ENCODE measurements around the gene SALL1. TPM values are rescaled to one million over a fixed set of nuclear protein-coding genes. Genes with fewer than 3 reads are reported as not detected.

Gene SALL1
- total RNA-seq, 6 experiments from 2014 or later: 10.6 to 15.4 (median 12.6) TPM

DNA sequence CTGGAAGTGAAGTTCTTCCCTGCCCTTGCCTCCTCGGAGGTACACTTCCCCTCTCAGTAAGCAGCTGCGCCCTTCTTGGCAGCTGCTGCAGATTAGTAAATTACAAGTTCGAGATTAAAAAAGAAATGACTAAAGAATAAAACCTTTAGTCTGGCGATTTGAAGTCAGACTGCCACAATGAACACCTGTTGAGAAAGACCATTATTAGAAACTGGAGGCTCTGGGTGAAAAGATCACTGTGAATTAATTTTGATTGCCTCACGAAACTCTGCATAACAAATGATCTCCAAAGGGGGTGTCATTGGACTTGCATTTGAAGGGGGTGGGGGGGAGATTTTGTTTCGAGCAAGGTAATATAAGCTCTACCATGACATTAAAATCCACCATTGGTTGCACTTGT lies 39.3 kb downstream of the SALL1 start:
- Mint-ChIP-seq H3K27ac (no peak overlapping the region), H3K36me3 (ENCODE audit: low read depth) (no peaks in the 10 kb centered on the region), H3K4me1 (ENCODE audit: low read depth) (no peaks in the 10 kb centered on the region), H3K9me3 (no peaks in the 10 kb centered on the region), H3K4me3 (no peak overlapping the region), H3K27me3 (ENCODE audit: insufficient read depth) (peaks cover 22% of the 10 kb centered on the region)
- no peak for DNase-seq
- TF ChIP-seq, protein P1, sequence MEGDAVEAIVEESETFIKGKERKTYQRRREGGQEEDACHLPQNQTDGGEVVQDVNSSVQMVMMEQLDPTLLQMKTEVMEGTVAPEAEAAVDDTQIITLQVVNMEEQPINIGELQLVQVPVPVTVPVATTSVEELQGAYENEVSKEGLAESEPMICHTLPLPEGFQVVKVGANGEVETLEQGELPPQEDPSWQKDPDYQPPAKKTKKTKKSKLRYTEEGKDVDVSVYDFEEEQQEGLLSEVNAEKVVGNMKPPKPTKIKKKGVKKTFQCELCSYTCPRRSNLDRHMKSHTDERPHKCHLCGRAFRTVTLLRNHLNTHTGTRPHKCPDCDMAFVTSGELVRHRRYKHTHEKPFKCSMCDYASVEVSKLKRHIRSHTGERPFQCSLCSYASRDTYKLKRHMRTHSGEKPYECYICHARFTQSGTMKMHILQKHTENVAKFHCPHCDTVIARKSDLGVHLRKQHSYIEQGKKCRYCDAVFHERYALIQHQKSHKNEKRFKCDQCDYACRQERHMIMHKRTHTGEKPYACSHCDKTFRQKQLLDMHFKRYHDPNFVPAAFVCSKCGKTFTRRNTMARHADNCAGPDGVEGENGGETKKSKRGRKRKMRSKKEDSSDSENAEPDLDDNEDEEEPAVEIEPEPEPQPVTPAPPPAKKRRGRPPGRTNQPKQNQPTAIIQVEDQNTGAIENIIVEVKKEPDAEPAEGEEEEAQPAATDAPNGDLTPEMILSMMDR (IDR thresholded peaks at IDR 0.05): no peak

DNA sequence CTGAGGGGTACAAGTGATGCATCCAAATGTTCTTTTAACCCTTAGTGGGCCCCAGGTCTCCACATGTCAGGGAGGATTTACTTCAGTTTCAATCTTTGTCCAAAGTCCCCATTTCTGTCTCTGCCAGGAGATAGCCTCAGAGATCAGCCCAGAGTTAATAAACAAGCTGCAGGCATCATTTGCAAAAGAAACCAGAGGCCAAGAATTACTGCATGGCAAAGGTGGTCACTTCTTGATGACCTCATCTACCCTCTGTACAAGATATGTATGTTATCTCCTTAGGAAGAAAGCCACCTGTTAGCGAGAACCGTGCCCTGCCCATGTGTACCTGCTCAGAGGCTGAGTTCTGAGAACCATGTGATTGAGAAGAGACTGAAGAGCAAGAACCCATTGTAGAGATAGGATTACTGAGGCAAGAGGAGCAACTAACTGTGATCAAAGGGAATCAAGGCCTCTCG lies 40.3 kb downstream of the SALL1 start:
- no peak for DNase-seq
- no peaks in the 10 kb centered on the region for H3K36me3 Mint-ChIP-seq (ENCODE audit: low read depth)
- no peaks in the 10 kb centered on the region for H3K9me3 Mint-ChIP-seq
- H3K27ac Mint-ChIP-seq: no peak overlapping the region
- TF ChIP-seq, protein P1 (IDR thresholded peaks at IDR 0.05): no peak
- no peak overlapping the region for H3K4me3 Mint-ChIP-seq
- H3K4me1 Mint-ChIP-seq (ENCODE audit: low read depth): no peaks in the 10 kb centered on the region
- H3K27me3 Mint-ChIP-seq (ENCODE audit: insufficient read depth): peaks cover 17% of the 10 kb centered on the region

DNA sequence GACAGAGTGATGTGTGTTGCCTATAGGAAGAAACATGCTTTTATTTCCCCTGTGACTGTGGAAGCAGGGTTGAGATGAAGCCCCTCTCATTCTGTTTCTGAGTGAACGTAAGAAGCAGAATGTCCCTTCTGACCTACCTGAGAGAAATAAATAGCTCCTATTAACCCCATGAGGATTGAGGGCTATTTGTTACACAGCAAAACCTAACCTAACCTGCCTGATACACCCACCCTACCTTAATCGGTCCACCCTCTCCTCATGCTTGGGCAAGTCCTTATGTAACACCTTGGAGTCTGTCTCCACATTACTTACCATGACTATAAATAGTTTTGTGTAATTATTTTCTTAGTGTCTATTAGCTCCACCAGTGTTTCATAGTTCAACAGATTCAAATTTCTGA lies 41.9 kb downstream of the SALL1 start:
- TF ChIP-seq, protein P1 (IDR thresholded peaks at IDR 0.05): no peak
- DNase-seq: no peak
- Mint-ChIP-seq H3K9me3 (no peaks in the 10 kb centered on the region), H3K27ac (no peak overlapping the region), H3K36me3 (ENCODE audit: low read depth) (no peaks in the 10 kb centered on the region), H3K4me3 (no peak overlapping the region), H3K4me1 (ENCODE audit: low read depth) (no peaks in the 10 kb centered on the region), H3K27me3 (ENCODE audit: insufficient read depth) (peaks cover 11% of the 10 kb centered on the region)

DNA sequence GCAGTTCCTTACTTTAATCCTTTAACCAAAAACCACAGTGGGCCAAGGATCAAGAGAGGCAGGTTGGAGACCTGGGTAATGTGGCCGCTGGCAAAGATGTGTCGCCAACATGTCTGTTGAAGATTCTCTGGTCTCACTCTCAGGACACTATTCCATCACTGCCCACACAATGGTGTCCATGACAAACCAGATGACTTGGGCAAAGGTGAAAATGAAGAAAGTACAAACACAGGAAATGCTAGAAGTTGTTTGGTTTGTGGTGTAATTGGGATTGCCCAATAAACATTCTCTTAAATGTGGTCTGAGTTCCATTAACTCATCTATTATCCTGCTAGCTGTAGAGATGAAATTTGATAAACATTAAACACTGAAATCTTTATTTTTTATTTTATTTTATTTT lies 43.3 kb downstream of the SALL1 start:
- H3K36me3 Mint-ChIP-seq (ENCODE audit: low read depth): no peaks in the 10 kb centered on the region
- no peak overlapping the region for H3K4me3 Mint-ChIP-seq
- no peaks in the 10 kb centered on the region for H3K4me1 Mint-ChIP-seq (ENCODE audit: low read depth)
- TF ChIP-seq, protein P1 (IDR thresholded peaks at IDR 0.05): no peak
- peaks cover 3% of the 10 kb centered on the region; the same call in 1 of the 2 replicates for H3K9me3 Mint-ChIP-seq
- no peak overlapping the region for H3K27ac Mint-ChIP-seq
- no peak for DNase-seq
- H3K27me3 Mint-ChIP-seq (ENCODE audit: insufficient read depth): peaks cover 4% of the 10 kb centered on the region

DNA sequence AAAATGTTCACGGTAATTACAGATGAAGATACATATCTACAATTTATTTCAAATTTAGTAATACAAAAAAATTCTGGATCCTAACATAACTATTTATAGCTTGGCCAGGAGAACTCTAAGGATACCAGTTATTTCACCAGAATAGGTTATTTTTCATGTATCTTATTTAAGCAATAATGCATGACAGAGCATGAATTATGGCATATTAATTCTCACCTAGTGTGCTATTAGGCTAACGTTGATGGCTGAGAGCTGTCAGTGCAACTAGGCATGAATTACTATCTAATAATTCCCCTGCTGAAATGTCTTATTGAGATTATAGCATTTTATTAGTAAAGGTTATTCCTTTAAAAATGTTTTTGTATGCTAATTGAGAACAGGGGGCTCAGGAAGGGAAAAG lies 44.5 kb downstream of the SALL1 start:
- Mint-ChIP-seq H3K4me1 (ENCODE audit: low read depth) (no peaks in the 10 kb centered on the region), H3K4me3 (no peak overlapping the region), H3K36me3 (ENCODE audit: low read depth) (no peaks in the 10 kb centered on the region), H3K9me3 (peaks cover 7% of the 10 kb centered on the region), H3K27me3 (ENCODE audit: insufficient read depth) (peaks cover 2% of the 10 kb centered on the region), H3K27ac (no peak overlapping the region)
- DNase-seq: no peak
- TF ChIP-seq, protein P1 (IDR thresholded peaks at IDR 0.05): no peak

DNA sequence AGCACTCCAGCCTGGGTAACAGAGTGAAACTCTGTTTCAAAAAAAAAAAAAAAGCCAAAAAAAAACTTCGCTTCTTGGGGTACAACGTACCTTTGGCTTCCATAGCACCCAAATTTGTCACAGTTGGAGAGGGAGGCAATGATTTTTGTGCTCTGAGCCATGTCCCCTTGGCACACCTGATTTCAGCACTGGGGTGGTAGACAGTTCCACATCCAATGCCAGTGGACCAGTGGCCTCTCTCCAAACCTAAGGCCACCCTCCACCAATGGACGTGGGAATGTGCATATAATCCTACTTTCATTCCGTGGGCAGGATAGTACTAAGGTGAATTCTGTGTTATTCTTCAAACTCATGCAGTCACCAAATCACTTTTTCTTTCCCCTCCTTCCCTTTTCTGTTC lies 47.5 kb downstream of the SALL1 start:
- Mint-ChIP-seq H3K4me3 (no peak overlapping the region), H3K4me1 (ENCODE audit: low read depth) (no peaks in the 10 kb centered on the region), H3K27me3 (ENCODE audit: insufficient read depth) (peaks cover 3% of the 10 kb centered on the region), H3K27ac (no peak overlapping the region), H3K36me3 (ENCODE audit: low read depth) (no peaks in the 10 kb centered on the region), H3K9me3 (peaks cover 7% of the 10 kb centered on the region)
- TF ChIP-seq, protein P1 (IDR thresholded peaks at IDR 0.05): no peak
- DNase-seq: no peak
